ENCODE results near the gene SLC23A1.

DNA sequence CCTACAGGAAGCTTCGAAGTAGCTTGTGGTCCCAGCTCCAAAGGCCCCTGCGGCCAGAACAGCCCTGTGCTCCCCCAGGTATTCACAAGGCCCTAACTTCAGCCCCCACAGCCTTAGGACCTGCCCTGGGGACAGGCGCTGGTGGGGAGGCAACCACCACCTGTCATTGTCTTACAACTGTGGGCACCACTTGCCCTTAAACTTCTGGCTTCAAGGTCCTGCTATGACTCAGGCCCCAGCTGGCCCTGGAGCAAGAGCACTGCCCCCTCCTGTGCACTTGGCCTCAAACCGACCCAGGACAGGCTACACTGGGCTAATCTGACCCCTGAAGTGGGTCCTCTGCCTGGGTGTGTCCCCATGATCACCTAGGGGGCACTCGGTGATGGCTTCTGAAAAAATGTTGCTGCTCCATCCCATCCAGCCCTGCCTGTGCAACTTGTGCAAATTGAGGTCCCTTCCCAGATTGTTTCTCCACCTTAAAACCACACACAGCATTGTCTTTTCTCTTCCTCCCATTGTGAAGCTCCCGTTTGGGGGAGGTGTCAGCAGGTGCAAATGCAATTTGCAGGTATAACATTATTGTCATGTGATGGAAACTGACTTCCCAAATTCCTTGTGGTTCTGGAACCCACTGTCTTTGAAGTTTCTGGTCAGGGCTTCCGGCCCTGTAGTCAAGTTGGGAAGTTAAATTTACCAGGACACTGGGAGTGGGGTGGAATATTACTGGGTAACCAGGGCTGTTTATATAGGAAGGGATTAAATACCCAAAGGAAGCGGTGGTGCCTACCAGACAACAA, 12.9 kb upstream of the SLC23A1 start:
- TF ChIP-seq HNF4A (conservative IDR thresholded peaks at IDR 0.05) (no peak), CTCF (IDR thresholded peaks at IDR 0.05; ENCODE audit: low read depth, low read length, missing input control) (no peak), FOXA1 (IDR thresholded peaks at IDR 0.05) (no peak), JUND (IDR thresholded peaks at IDR 0.05) (no peak), REST (IDR thresholded peaks at IDR 0.05) (no peak), RXRA (IDR thresholded peaks at IDR 0.05) (no peak), YY1 (IDR thresholded peaks at IDR 0.05) (no peak), TAF1 (conservative IDR thresholded peaks at IDR 0.05) (no peak), GABPA (IDR thresholded peaks at IDR 0.05 in 1 of 2, conservative IDR thresholded peaks at IDR 0.05 in 1 of 2) (no peak), MAX (IDR thresholded peaks at IDR 0.05) (no peak), RAD21 (IDR thresholded peaks at IDR 0.05) (no peak)
- TF ChIP-seq, protein P1, sequence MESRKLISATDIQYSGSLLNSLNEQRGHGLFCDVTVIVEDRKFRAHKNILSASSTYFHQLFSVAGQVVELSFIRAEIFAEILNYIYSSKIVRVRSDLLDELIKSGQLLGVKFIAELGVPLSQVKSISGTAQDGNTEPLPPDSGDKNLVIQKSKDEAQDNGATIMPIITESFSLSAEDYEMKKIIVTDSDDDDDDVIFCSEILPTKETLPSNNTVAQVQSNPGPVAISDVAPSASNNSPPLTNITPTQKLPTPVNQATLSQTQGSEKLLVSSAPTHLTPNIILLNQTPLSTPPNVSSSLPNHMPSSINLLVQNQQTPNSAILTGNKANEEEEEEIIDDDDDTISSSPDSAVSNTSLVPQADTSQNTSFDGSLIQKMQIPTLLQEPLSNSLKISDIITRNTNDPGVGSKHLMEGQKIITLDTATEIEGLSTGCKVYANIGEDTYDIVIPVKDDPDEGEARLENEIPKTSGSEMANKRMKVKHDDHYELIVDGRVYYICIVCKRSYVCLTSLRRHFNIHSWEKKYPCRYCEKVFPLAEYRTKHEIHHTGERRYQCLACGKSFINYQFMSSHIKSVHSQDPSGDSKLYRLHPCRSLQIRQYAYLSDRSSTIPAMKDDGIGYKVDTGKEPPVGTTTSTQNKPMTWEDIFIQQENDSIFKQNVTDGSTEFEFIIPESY (IDR thresholded peaks at IDR 0.05) = no peak

All from liver (tissue), 3 donors.